GM21515 (cell line): Measurements from ENCODE around the gene PEA15.
A peak's percentile ranks its signal among the peaks of the same experiment; 100 is the strongest.

Experiments
- ATAC-seq: cut with Tn5 transposase; IDR thresholded peaks from one replicate; pipeline ENCODE4 v1.9.1; 2021; ENCODE audit not compliant: unreplicated experiment

Gene PEA15

GRCh38 chr1:160178731-160179130 is 26.5 kb upstream of the PEA15 start:
- ATAC-seq: no peak

- no peak for ATAC-seq
Observed at GRCh38 chr1:160179336-160179735, 25.8 kb upstream of the PEA15 start.

GRCh38 chr1:160186246-160186645 is 18.9 kb upstream of the PEA15 start:
- ATAC-seq: no peak

- ATAC-seq: no peak
Observed at GRCh38 chr1:160186729-160187128, 18.5 kb upstream of the PEA15 start.

- ATAC-seq: no peak
Observed at GRCh38 chr1:160187407-160187806, 17.8 kb upstream of the PEA15 start.

GRCh38 chr1:160188341-160188740 is 16.8 kb upstream of the PEA15 start:
- ATAC-seq: no peak

- no peak for ATAC-seq
Observed at GRCh38 chr1:160189649-160190625, 15.2 kb upstream of the PEA15 start, which contains the start of gene CASQ1. TSS of gene CASQ1 (plus strand) at chr1:160190575. CDS start at chr1:160190752, 177 bp downstream.

- no peak for ATAC-seq
Observed at GRCh38 chr1:160191756-160192155, 13.4 kb upstream of the PEA15 start.

GRCh38 chr1:160192234-160192633 is 12.9 kb upstream of the PEA15 start:
- ATAC-seq: no peak

GRCh38 chr1:160193091-160193819 is 11.9 kb upstream of the PEA15 start:
- peak; percentile 59 for ATAC-seq

- no peak for ATAC-seq
Observed at GRCh38 chr1:160193832-160194736, 11.1 kb upstream of the PEA15 start.

- no peak for ATAC-seq
Observed at GRCh38 chr1:160194737-160195059, 10.5 kb upstream of the PEA15 start.

- ATAC-seq: no peak
Observed at GRCh38 chr1:160196143-160196542, 9.0 kb upstream of the PEA15 start.

- no peak for ATAC-seq
Observed at GRCh38 chr1:160197231-160197630, 8.0 kb upstream of the PEA15 start.

- ATAC-seq: no peak
Observed at GRCh38 chr1:160200786-160201185, 4.4 kb upstream of the PEA15 start.

GRCh38 chr1:160204526-160205241 is 500 bp upstream of the PEA15 start:
- peak; percentile 50 for ATAC-seq

GRCh38 chr1:160206036-160206389 is 829 bp downstream of the PEA15 start:
- peak; percentile 34 for ATAC-seq

- ATAC-seq: no peak
Observed at GRCh38 chr1:160206421-160207117, 1.4 kb downstream of the PEA15 start.

GRCh38 chr1:160207118-160207650 is 2.0 kb downstream of the PEA15 start:
- ATAC-seq: no peak
